Measurements from ENCODE around the gene PSD.

PSD gene

GRCh38 chr10:102421757-102422512 lies 3.4 kb upstream of the PSD start:
- no peak for TF ChIP-seq CTCF (IDR thresholded peaks at IDR 0.05; ENCODE audit: low read depth, low read length, missing control alignments)
- Histone ChIP-seq H3K4me3 (ENCODE audit: low read depth, low read length) (peak overlapping the region; percentile 87), H3K27ac (no peak overlapping the region), H3K36me3 (replicated peaks) (peaks cover 7% of the 10 kb centered on the region), H3K27me3 (replicated peaks) (peaks cover 7% of the 10 kb centered on the region)
- in situ Hi-C loops (cut with HindIII; ENCODE audit: low pct_ligation_motif_present, low sequenced_read_pairs): no loop called here
- no peak for DNase-seq

- Histone ChIP-seq H3K36me3 (replicated peaks) (peaks cover 7% of the 10 kb centered on the region), H3K27me3 (replicated peaks) (peaks cover 7% of the 10 kb centered on the region), H3K4me3 (ENCODE audit: low read depth, low read length) (peak overlapping the region; percentile 87), H3K27ac (peak overlapping the region; percentile 44)
- no peak for DNase-seq
- in situ Hi-C loops (cut with HindIII; ENCODE audit: low pct_ligation_motif_present, low sequenced_read_pairs): no loop called here
- no peak for TF ChIP-seq CTCF (IDR thresholded peaks at IDR 0.05; ENCODE audit: low read depth, low read length, missing control alignments)
Observed at GRCh38 chr10:102421507-102421756, 2.8 kb upstream of the PSD start.

- peak within 1 kb of the TSS; percentile 87 for H3K4me3 ChIP-seq (ENCODE audit: low read depth, low read length)
- TF ChIP-seq CTCF (IDR thresholded peaks at IDR 0.05; ENCODE audit: low read depth, low read length, missing control alignments): no peak
- peaks cover 7% of the 10 kb centered on the region for H3K27me3 ChIP-seq (replicated peaks)
Observed at GRCh38 chr10:102420714-102421506, 2.3 kb upstream of the PSD start, which contains the start of gene FBXL15. TSS of gene FBXL15 (plus strand) at chr10:102420836. CDS start at chr10:102421130, 294 bp downstream.

GRCh38 chr10:102420181-102420713 lies 1.7 kb upstream of the PSD start:
- Histone ChIP-seq H3K4me3 (ENCODE audit: low read depth, low read length) (peak overlapping the region; percentile 87), H3K27me3 (replicated peaks) (peaks cover 7% of the 10 kb centered on the region), H3K27ac (no peak overlapping the region), H3K36me3 (replicated peaks) (peaks cover 7% of the 10 kb centered on the region)
- in situ Hi-C loops (cut with HindIII; ENCODE audit: low pct_ligation_motif_present, low sequenced_read_pairs): no loop called here
- TF ChIP-seq CTCF (IDR thresholded peaks at IDR 0.05; ENCODE audit: low read depth, low read length, missing control alignments): no peak
- no peak for DNase-seq

More at GRCh38 chr10:102420714-102421506, 2.3 kb upstream of the PSD start, which contains the start of gene FBXL15:
- H3K36me3 ChIP-seq (replicated peaks): peaks cover 7% of the 10 kb centered on the region
- in situ Hi-C loops (cut with HindIII; ENCODE audit: low pct_ligation_motif_present, low sequenced_read_pairs): no loop called here
- peak within 1 kb of the TSS; percentile 44 for H3K27ac ChIP-seq
- DNase-seq: peak; percentile 95

- peaks cover 7% of the 10 kb centered on the region for H3K27me3 ChIP-seq (replicated peaks)
- no peak for DNase-seq
- no peak overlapping the region for H3K27ac ChIP-seq
- peak overlapping the region; percentile 87 for H3K4me3 ChIP-seq (ENCODE audit: low read depth, low read length)
- TF ChIP-seq CTCF (IDR thresholded peaks at IDR 0.05; ENCODE audit: low read depth, low read length, missing control alignments): no peak
- peaks cover 7% of the 10 kb centered on the region for H3K36me3 ChIP-seq (replicated peaks)
- in situ Hi-C loops (cut with HindIII; ENCODE audit: low pct_ligation_motif_present, low sequenced_read_pairs): no loop called here
Observed at GRCh38 chr10:102419269-102420180, 940 bp upstream of the PSD start.

Data from brain microvascular endothelial cell (primary cell).